Skin epidermis (tissue), 12 donors: ENCODE results near the gene KRT20.
A peak's percentile ranks its signal among the peaks of the same experiment; 100 is the strongest.
"Not testable (repeated sequence)": the region's sequence is repeated elsewhere in the genome, so short reads cannot be mapped to it uniquely, and the experiment has no call there.

Experiments used
- H3K27ac ChIP-seq, 21 experiments: fragments of 200-600 bp; sonication (generic) in 11 of 21; one replicate each; pipeline ENCODE4 v1.5.0; 2020; ENCODE audit warnings: mild to moderate bottlenecking in 3 of 21, inconsistent platforms in 2 of 21, moderate library complexity in 2 of 21
- H3K4me3 ChIP-seq, 7 experiments: fragments of 200-600 bp; sonication (generic) in 2 of 7; one replicate each; pipeline ENCODE4 v1.5.0; 2020; ENCODE audit warnings: inconsistent platforms in 2 of 7, mild to moderate bottlenecking in 2 of 7, moderate library complexity in 1 of 7

KRT20 gene

DNA sequence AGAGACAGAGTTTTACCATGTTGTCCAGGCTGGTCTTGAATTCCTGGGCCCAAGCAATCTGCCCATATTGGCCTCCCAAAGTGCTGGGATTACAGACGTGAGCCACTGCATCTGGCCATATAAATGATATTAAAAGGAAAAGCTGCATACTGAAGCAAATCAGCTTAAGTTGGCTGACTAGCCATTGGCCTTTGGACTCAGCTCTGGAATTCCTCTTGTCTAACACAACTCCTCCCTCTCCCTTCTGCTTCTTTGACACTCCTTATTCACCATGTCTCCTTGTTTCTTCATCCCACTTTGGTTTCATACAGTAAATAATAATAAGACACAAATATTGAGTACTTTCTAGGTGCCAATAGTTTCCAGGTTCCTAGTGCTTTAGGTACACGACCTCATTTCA lies 25.5 kb downstream of the KRT20 start:
- Histone ChIP-seq H3K27ac (no peak overlapping the region), H3K4me3 (no peak overlapping the region)

GRCh38 chr17:40858667-40859066 lies 26.4 kb downstream of the KRT20 start:
- not testable (repeated sequence) for H3K4me3 ChIP-seq, H3K27ac ChIP-seq

DNA sequence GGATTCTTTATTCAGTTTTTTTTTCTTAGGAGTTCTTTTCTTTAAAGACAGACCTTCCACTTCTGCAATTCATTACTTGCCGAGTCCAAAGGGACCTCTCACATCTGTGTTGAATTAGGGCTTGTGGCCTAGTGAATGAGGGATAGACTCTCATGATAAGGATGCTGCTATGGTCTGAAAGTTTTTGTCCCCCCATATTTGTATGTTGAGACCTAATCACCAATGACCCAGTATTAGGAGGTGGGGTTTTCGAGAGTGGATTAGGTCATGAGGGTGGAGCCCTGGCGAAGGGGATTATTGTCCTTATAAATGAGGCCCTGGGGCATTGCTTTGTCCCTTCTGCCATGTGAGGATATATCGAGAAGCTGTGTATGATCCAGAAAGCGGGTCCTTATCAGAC lies 27.5 kb downstream of the KRT20 start:
- Histone ChIP-seq H3K4me3 (no peak overlapping the region), H3K27ac (peak overlapping the region in 1 of 21 experiments; percentile 22)

- Histone ChIP-seq H3K4me3 (no peak overlapping the region), H3K27ac (peak overlapping the region in 4 of 21 experiments; percentile 20 to 53 (median 32))
These were observed 30.7 kb downstream of the KRT20 start for GRCh38 chr17:40854175-40854814.

DNA sequence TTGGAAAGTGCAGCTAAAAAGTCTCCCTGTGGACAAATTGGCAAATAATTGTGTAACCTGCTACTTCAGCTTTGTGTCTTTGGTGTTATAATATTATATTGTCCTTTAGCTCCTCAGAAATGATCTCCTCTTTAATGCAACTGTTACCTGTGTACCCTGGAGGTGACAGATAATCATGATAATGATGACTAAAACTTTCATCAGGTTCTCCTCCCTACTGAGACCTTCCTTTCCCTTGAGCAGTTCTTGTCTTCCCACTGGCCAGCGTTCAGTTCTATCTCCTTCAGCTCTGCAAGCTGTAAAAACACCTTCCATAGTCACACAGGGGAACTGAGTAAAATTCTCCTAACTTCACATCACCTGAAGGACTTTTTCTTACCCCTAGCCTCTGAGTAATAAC lies 32.7 kb downstream of the KRT20 start:
- Histone ChIP-seq H3K27ac (peak overlapping the region in 7 of 21 experiments; percentile 2 to 63 (median 37)), H3K4me3 (no peak overlapping the region)

- Histone ChIP-seq H3K4me3 (no peak overlapping the region), H3K27ac (peak overlapping the region in 16 of 21 experiments; percentile 8 to 81 (median 60))
These were observed 34.6 kb downstream of the KRT20 start for GRCh38 chr17:40850293-40850972.

GRCh38 chr17:40849723-40850122 lies 35.3 kb downstream of the KRT20 start:
- Histone ChIP-seq H3K27ac (peak overlapping the region in 18 of 21 experiments; percentile 8 to 81 (median 58)), H3K4me3 (no peak overlapping the region)

DNA sequence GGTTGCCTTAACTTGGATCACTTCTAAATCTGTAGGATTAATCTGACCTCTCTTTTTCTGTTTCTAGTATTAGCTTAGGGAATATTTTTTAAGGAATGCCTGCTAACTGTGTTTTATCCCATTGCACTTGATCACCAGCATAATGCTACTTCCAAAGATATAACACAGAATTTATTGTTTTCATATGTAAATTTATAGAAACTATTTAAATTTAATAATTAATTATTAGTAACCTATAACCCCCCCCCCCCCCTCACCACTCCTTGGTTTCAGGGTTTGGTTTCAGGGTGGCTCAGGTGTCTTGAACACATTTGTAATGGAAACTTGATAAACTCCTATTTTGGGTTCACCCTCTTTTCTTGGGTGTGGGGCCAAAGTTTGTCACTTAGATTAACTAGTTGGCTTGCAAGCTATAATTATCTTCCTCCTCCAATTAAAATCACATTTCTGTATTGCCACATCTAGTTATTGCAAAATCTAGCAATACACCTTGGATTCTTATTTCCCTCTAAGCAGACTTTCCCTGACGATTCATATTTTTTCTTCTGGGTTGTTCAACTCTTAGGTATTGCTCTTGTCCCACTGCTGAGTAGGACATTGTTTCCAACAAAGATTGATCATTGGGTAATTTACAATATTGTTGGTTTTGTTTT lies 36.3 kb downstream of the KRT20 start:
- Histone ChIP-seq H3K4me3 (no peak overlapping the region), H3K27ac (peak overlapping the region in 8 of 21 experiments; percentile 11 to 81 (median 70))

DNA sequence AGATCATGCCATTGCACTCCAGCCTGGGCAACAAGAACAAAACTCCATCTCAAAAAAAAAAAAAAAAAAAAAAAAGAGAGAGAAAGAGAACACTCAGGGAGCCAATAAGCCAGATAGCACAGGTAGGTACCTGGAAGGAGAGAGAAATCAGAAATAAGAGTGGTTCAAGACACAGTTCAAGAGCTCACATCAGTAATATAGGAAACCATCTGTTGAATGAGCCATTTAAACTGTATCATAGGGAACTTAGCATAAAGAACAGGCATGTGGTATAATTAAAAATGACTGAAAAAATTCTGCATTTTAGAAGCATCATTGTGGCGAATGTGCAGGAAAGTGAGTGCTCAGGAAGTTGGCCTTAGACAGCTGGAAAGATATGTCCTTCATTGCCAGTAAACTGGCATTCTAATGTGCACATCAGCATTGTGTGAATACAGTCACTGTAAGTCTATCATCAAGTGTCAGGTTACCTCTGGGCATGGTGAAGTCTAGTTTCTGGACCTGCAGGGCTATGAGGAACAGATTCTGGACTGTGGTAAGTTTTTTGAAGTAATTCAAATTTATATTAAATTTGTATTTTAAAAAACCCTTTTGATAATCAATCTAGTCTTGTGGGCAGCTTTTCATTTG lies 38.4 kb downstream of the KRT20 start:
- no peak overlapping the region for H3K4me3 ChIP-seq
- no peak overlapping the region for H3K27ac ChIP-seq

DNA sequence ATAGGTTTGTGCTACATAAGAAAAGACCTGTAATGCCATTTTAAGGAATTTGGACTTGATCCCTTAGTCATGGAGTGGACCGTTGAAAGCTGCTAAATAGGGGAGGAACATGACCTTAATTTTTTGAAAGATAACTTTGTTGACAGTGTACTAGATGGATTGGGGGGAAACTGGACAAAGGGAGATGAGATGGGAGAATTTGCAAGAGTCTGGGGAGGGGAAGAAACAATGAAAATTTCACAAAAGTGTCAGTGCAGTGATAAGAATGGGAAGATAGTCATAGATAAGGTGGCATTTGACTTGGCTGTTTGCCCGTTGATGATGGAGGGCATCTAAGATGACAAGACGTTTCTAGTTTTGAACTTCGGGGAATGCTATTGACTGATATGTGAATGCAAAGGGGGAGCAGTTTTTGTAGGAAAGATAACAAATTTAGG lies 40.4 kb downstream of the KRT20 start:
- Histone ChIP-seq H3K4me3 (no peak overlapping the region), H3K27ac (no peak overlapping the region)

GRCh38 chr17:40843242-40843641 lies 41.8 kb downstream of the KRT20 start:
- Histone ChIP-seq H3K4me3 (no peak overlapping the region), H3K27ac (peak overlapping the region in 1 of 21 experiments; percentile 37)

GRCh38 chr17:40841246-40841645 lies 43.8 kb downstream of the KRT20 start:
- Histone ChIP-seq H3K4me3 (no peak overlapping the region), H3K27ac (no peak overlapping the region)

DNA sequence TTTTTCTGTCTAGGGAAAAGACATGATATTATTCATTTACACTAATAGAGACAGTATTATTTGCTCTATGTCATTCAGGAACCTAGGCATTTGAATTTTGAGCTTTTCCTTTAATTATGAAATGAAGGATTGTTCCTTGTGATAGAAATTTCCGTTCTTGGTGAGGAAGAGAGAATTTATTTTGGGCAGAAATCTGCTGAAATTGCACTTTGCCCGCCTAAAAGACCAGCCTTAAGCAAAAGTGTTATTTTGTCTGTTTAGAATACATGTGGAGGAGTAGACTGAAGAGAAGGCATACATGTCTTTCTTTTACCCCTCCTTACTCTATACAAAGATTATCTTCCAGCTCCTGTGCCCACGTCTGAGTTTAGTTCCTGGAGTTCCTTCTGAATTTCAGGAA lies 45.8 kb downstream of the KRT20 start:
- H3K4me3 ChIP-seq = no peak overlapping the region
- no peak overlapping the region for H3K27ac ChIP-seq

DNA sequence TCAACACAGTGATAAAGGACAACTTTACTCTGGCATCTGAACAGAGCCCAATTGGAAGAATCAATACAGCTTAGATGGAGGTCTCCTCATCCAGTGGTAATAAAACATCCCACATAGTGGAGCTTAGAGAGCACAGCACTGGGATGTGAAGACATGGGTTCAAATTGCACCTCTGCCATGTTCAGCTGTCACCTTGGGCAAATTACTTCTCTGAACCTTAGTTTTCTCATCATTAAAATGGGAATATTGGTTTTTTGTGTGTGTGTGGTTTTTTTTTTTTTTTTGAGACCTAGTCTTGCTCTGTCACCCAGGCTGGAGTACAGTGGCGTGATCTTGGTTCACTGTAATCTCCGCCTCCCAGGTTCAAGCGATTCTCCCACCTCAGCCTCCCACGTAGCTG lies 49.0 kb downstream of the KRT20 start:
- Histone ChIP-seq H3K27ac (no peak overlapping the region), H3K4me3 (no peak overlapping the region)

GRCh38 chr17:40833882-40834281 lies 51.2 kb downstream of the KRT20 start:
- Histone ChIP-seq H3K27ac (no peak overlapping the region), H3K4me3 (no peak overlapping the region)

GRCh38 chr17:40832840-40833239 lies 52.2 kb downstream of the KRT20 start:
- Histone ChIP-seq H3K27ac (no peak overlapping the region), H3K4me3 (no peak overlapping the region)

DNA sequence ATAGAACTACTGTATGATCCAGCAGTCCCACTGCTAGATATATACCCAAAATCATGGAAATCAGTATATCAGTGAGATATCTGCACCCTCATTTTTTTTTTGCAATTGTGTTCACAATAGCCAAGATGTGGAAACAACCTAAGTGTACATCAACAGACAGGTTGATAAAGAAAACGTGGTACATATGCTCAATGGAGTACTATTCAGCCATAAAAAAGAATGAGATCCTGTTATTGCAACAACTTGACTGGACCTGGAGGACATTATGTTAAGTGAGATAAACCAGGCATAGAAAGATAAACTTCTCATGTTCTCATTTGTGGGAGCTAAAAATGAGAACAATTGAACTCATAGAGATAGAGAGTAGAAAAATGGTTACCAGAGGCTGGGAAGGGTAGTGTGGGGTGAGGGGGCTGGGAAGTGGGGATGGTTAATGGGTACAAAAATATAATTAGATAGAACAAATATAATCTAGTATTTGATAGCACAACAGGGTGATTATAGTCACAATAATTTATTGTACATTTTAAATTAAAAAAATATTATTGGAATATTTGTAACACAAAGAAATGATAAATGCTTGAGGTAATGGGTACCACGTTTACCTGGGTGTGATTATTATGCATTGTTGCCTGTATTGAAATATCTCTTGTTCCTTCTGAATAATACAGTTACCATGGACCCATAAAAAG lies 54.8 kb downstream of the KRT20 start:
- no peak overlapping the region for H3K27ac ChIP-seq

GRCh38 chr17:40828454-40829044 lies 56.5 kb downstream of the KRT20 start:
- Histone ChIP-seq H3K4me3 (no peak overlapping the region), H3K27ac (peak overlapping the region in 9 of 21 experiments; percentile 2 to 65 (median 40))

More for the DNA sequence above, 54.8 kb downstream of the KRT20 start:
- no peak overlapping the region for H3K4me3 ChIP-seq

DNA sequence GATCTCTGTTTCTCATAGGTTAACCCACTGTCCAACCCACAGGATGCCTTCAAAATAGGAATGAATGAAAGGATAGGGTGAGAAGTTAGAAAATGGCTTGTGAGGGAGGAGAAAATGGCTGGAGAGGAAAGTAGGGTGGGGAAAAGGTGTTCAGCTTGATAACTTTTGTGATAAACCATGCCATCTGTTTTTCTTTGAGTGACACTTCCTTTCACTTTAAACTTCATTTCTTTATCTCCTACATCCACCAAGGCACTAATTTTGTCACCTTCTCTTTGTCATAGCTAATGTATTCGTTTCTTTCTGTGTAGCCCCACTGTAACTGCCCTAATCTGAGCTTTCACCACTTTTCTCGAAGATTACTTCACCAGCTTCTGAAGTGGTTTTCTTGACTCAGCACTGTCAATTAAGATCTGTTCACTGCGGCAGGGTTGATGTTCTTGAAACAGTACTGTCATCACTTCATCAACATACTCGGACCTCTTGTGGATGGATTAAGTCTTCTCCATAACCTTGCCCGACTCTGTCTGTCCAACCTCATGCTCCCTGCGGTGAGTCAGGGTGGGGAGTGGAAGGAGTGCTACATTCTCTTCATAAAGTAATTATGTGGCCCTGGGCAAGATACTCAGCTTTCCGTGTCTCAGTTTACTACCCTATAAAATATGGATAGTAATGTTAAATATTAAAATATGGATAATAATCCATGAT lies 57.1 kb downstream of the KRT20 start:
- no peak overlapping the region for H3K4me3 ChIP-seq
- H3K27ac ChIP-seq = peak overlapping the region in 11 of 21 experiments; percentile 2 to 58 (median 30)
